K562 (cell line): ENCODE measurements around the gene LY6G6D. TPM values are rescaled to one million over a fixed set of nuclear protein-coding genes. Genes with fewer than 3 reads are reported as not detected.

Source experiments
- BRF1 ChIP-seq: IDR thresholded peaks from 3 replicates; pipeline ENCODE4 v1.6.1; 2011; ENCODE audit warnings: borderline replicate concordance, mild to moderate bottlenecking; ENCODE audit not compliant: insufficient read length; ENCODE audit errors: extremely low read depth
- CBX2 ChIP-seq: fragments of 200-600 bp; sonication (generic); IDR thresholded peaks from one replicate; pipeline ENCODE4 v1.6.1; 2012; ENCODE audit warnings: mild to moderate bottlenecking, low read length, inconsistent platforms; ENCODE audit not compliant: insufficient read depth, poor library complexity, severe bottlenecking
- CTBP1 ChIP-seq: fragments of 450-650 bp; IDR thresholded peaks from 2 replicates; pipeline ENCODE4 v1.6.1; 2016; ENCODE audit warnings: borderline replicate concordance
- DACH1 ChIP-seq: fragments of 450-650 bp; IDR thresholded peaks from 2 replicates; pipeline ENCODE4 v1.6.1; 2018; ENCODE audit not compliant: partially characterized antibody
- FIP1L1 ChIP-seq: fragments of 200-400 bp; formaldehyde crosslinking; IDR thresholded peaks from 2 replicates; pipeline ENCODE4 v1.6.1; 2018; ENCODE audit warnings: mild to moderate bottlenecking, low read depth, low read length; ENCODE audit not compliant: poor library complexity, severe bottlenecking
- FOXP1 ChIP-seq: sonication (generic); formaldehyde crosslinking; IDR thresholded peaks from 2 replicates; pipeline ENCODE4 v1.8.0; 2022; ENCODE audit warnings: mild to moderate bottlenecking, missing genetic modification reagents
- GTF2A2 ChIP-seq: IDR thresholded peaks from 2 replicates; pipeline ENCODE4 v1.6.1; 2016; ENCODE audit warnings: mild to moderate bottlenecking, missing genetic modification characterization, missing compliant biosample characterization
- MAFG ChIP-seq: fragments of 450-650 bp; conservative IDR thresholded peaks from 2 replicates; pipeline ENCODE4 v1.6.1; 2016; ENCODE audit warnings: missing genetic modification characterization, missing compliant biosample characterization
- NBN ChIP-seq: fragments of 450-650 bp; IDR thresholded peaks from 2 replicates; pipeline ENCODE4 v1.6.1; 2016; ENCODE audit warnings: low read depth, mild to moderate bottlenecking
- NEUROD1 ChIP-seq: fragments of 150-350 bp; IDR thresholded peaks from 2 replicates; pipeline ENCODE4 v1.6.1; 2014; ENCODE audit warnings: borderline replicate concordance, low read length, low read depth; ENCODE audit not compliant: partially characterized antibody
- SIN3A ChIP-seq, 2 experiments: fragments of 150-350 bp in 1 of 2; IDR thresholded peaks; 2 replicates each; pipeline ENCODE4 v1.6.1; 2011 to 2016; ENCODE audit warnings: borderline replicate concordance in 2 of 2, low read depth in 2 of 2, low read length in 2 of 2, mild to moderate bottlenecking in 2 of 2, moderate library complexity in 2 of 2; ENCODE audit not compliant: control insufficient read depth in 1 of 2
- SMAD1 ChIP-seq: fragments of 150-350 bp; IDR thresholded peaks from 2 replicates; pipeline ENCODE4 v1.6.1; 2014; ENCODE audit warnings: low read length, low read depth; ENCODE audit not compliant: partially characterized antibody
- TEAD1 ChIP-seq, 2 experiments: fragments of 450-650 bp in 1 of 2; sonication (generic) in 1 of 2; formaldehyde crosslinking; IDR thresholded peaks; 2 replicates each; pipeline versions ENCODE4 v1.4.0 to v1.8.0; 2020 to 2022; ENCODE audit warnings: mild to moderate bottlenecking in 2 of 2, missing genetic modification reagents in 1 of 2
- TEAD2 ChIP-seq: fragments of 450-650 bp; IDR thresholded peaks from 2 replicates; pipeline ENCODE4 v1.6.1; 2016; ENCODE audit warnings: missing genetic modification characterization, control low read depth, missing compliant biosample characterization
- ZNF518B ChIP-seq: fragments of 250-450 bp; sonication (Bioruptor Pico); IDR thresholded peaks from 2 replicates; pipeline ENCODE4 v1.5.0; 2021; ENCODE audit warnings: mild to moderate bottlenecking, moderate library complexity
- ZNF583 ChIP-seq: fragments of 250-450 bp; sonication (Bioruptor Pico); IDR thresholded peaks from 2 replicates; pipeline ENCODE4 v1.4.0; 2020
- ZNF584 ChIP-seq: fragments of 200-800 bp; sonication (Bioruptor generic); IDR thresholded peaks from 2 replicates; pipeline ENCODE4 v1.6.1; 2016; ENCODE audit warnings: low read depth, mild to moderate bottlenecking, missing genetic modification characterization, missing compliant biosample characterization
- ZNF695 ChIP-seq: fragments of 450-650 bp; formaldehyde crosslinking; IDR thresholded peaks from 2 replicates; pipeline ENCODE4 v1.4.0; 2020; ENCODE audit warnings: mild to moderate bottlenecking, moderate library complexity
- ZNF76 ChIP-seq: fragments of 250-450 bp; sonication (Bioruptor Pico); IDR thresholded peaks from 2 replicates; pipeline ENCODE4 v1.4.0; 2020; ENCODE audit warnings: mild to moderate bottlenecking, moderate library complexity, borderline replicate concordance
- ZNF780A ChIP-seq: fragments of 250-450 bp; sonication (Bioruptor Pico); IDR thresholded peaks from 2 replicates; pipeline ENCODE4 v1.5.0; 2021; ENCODE audit warnings: mild to moderate bottlenecking
- polyA plus RNA-seq, 8 experiments: library from polyadenylated mRNA; depleted of rRNA in 4 of 8; stranded (reverse) in 5 of 8; unstranded in 3 of 8; fragments of >200 nt; fragmentation: Nextera tagmentation in 2 of 8; fragmentation: Illumina TruSeq in 1 of 8; extraction: Ambion mirVana in 2 of 8; extraction: Trizol in 1 of 8; gene quantifications; 2 replicates each; pipeline versions ENCODE4 v1.2.1 to v1.2.3, GENCODE V29; 2011 to 2014; ENCODE audit warnings: inconsistent platforms in 1 of 8, missing spikeins in 1 of 8
- total RNA-seq, 7 experiments: library from RNA; depleted of rRNA in 6 of 7; stranded (reverse); fragments of >200 nt in 6 of 7; fragmentation: Illumina TruSeq in 2 of 7; extraction: Trizol in 2 of 7; gene quantifications; 2 replicates each; pipeline versions ENCODE4 v1.2.1 to v1.2.3, GENCODE V29; 2011 to 2021; ENCODE audit warnings: low replicate concordance in 1 of 7
- TF ChIP-seq, protein P1 (sequence below): fragments of 450-650 bp; formaldehyde crosslinking; conservative IDR thresholded peaks from 2 replicates; pipeline ENCODE4 v1.4.0; 2022; ENCODE audit warnings: mild to moderate bottlenecking, missing genetic modification characterization
- TF ChIP-seq, protein P2 (sequence below): fragments of 250-450 bp; sonication (Bioruptor Pico); IDR thresholded peaks from 2 replicates; pipeline ENCODE4 v1.5.0; 2020; ENCODE audit warnings: mild to moderate bottlenecking

LY6G6D gene
- total and polyA plus RNA-seq, 9 of the 15 experiments (the other 6 are each of a cell fraction or from before 2014, with no cell fraction given) = 0.30 to 0.38 TPM; not detected in 7

GRCh38 chr6:31665501-31666336 lies 49.4 kb upstream of the LY6G6D start, which contains the start of gene CSNK2B (continued):
- TF ChIP-seq GTF2A2 (no peak), MAFG (tag) (no peak), NBN (peak; percentile 68), ZNF518B (no peak), ZNF584 (CRISPR knock-in tag) (no peak), NEUROD1 (peak; percentile 68), ZNF780A (no peak), SIN3A (IDR thresholded peaks at IDR 0.05; ENCODE audit: borderline replicate concordance in 2 of 2, control insufficient read depth in 1 of 2, low read depth in 2 of 2, low read length in 2 of 2) (peak; percentile 69 to 76; a peak in 2 of 4 replicates), ZNF76 (peak; percentile 31; the same call in 1 of the 2 replicates), DACH1 (no peak), ZNF695 (no peak), CBX2 (no peak), CTBP1 (0 out of 2 replicates have a peak, but pooled peaks have one; percentile 29), ZNF583 (peak; percentile 59; the same call in 1 of the 2 replicates), FIP1L1 (peak; percentile 87), SMAD1 (peak; percentile 88), FOXP1 (no peak), TEAD1 (CRISPR knock-in tag; IDR thresholded peaks at IDR 0.05) (no peak), TEAD2 (tag) (no peak), BRF1 (no peak)
- TF ChIP-seq, protein P1, sequence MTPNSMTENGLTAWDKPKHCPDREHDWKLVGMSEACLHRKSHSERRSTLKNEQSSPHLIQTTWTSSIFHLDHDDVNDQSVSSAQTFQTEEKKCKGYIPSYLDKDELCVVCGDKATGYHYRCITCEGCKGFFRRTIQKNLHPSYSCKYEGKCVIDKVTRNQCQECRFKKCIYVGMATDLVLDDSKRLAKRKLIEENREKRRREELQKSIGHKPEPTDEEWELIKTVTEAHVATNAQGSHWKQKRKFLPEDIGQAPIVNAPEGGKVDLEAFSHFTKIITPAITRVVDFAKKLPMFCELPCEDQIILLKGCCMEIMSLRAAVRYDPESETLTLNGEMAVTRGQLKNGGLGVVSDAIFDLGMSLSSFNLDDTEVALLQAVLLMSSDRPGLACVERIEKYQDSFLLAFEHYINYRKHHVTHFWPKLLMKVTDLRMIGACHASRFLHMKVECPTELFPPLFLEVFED (CRISPR knock-in tag) = peak; percentile 74
- TF ChIP-seq, protein P2, sequence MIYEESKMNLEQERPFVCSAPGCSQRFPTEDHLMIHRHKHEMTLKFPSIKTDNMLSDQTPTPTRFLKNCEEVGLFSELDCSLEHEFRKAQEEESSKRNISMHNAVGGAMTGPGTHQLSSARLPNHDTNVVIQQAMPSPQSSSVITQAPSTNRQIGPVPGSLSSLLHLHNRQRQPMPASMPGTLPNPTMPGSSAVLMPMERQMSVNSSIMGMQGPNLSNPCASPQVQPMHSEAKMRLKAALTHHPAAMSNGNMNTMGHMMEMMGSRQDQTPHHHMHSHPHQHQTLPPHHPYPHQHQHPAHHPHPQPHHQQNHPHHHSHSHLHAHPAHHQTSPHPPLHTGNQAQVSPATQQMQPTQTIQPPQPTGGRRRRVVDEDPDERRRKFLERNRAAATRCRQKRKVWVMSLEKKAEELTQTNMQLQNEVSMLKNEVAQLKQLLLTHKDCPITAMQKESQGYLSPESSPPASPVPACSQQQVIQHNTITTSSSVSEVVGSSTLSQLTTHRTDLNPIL (CRISPR knock-in tag) = no peak
